Trophoblast cell (in vitro differentiated cells and primary cell): Measurements from ENCODE around the gene KIF23.

Experiments
- DNase-seq, 2 donors: peaks; one replicate each; pipeline ENCODE4 v3.0.0-alpha.2; 2016
- H2AFZ ChIP-seq: 2 replicates; pipeline ENCODE4 v1.6.1; 2013; ENCODE audit warnings: low read length, moderate library complexity, mild to moderate bottlenecking; ENCODE audit not compliant: insufficient read depth, poor library complexity
- H2AK5ac ChIP-seq: 2 replicates; pipeline ENCODE4 v1.6.1; 2013; ENCODE audit warnings: mild to moderate bottlenecking, low read length
- H2BK120ac ChIP-seq: 2 replicates; pipeline ENCODE4 v1.6.1; 2013; ENCODE audit warnings: low read length, mild to moderate bottlenecking, moderate library complexity; ENCODE audit not compliant: insufficient read depth, poor library complexity
- H2BK12ac ChIP-seq: 2 replicates; pipeline ENCODE4 v1.6.1; 2013; ENCODE audit warnings: mild to moderate bottlenecking, low read length, moderate library complexity
- H2BK5ac ChIP-seq: 2 replicates; pipeline ENCODE4 v1.6.1; 2013; ENCODE audit warnings: low read length, low read depth, moderate library complexity, mild to moderate bottlenecking; ENCODE audit not compliant: poor library complexity
- H3K14ac ChIP-seq: 2 replicates; pipeline ENCODE4 v1.6.1; 2013; ENCODE audit warnings: mild to moderate bottlenecking, low read length
- H3K18ac ChIP-seq: 2 replicates; pipeline ENCODE4 v1.6.1; 2013; ENCODE audit warnings: mild to moderate bottlenecking, low read length
- H3K23ac ChIP-seq: 2 replicates; pipeline ENCODE4 v1.6.1; 2013; ENCODE audit warnings: low read length
- H3K27ac ChIP-seq: 2 replicates; pipeline ENCODE4 v1.5.1; 2013; ENCODE audit warnings: low read depth, mild to moderate bottlenecking, inconsistent platforms, low read length, moderate library complexity
- H3K27me3 ChIP-seq: 2 replicates; pipeline ENCODE4 v1.6.1; 2013; ENCODE audit warnings: inconsistent platforms, mild to moderate bottlenecking, low read length, moderate library complexity; ENCODE audit not compliant: insufficient read depth
- H3K36me3 ChIP-seq, 2 experiments: 1 replicate in 1 of 2; 2 replicates in 1 of 2; pipeline ENCODE4 v1.6.1; 2013; ENCODE audit warnings: low read length in 2 of 2, mild to moderate bottlenecking in 2 of 2, moderate library complexity in 1 of 2; ENCODE audit not compliant: insufficient read depth in 2 of 2, control insufficient read depth in 1 of 2
- H3K4ac ChIP-seq: 2 replicates; pipeline ENCODE4 v1.6.1; 2013; ENCODE audit warnings: low read depth, mild to moderate bottlenecking, low read length, moderate library complexity
- H3K4me1 ChIP-seq, 2 experiments: 1 replicate in 1 of 2; 2 replicates in 1 of 2; pipeline ENCODE4 v1.6.1; 2013; ENCODE audit warnings: low read length in 2 of 2, mild to moderate bottlenecking in 2 of 2, moderate library complexity in 1 of 2; ENCODE audit not compliant: insufficient read depth in 2 of 2, control insufficient read depth in 1 of 2
- H3K4me2 ChIP-seq: 2 replicates; pipeline ENCODE4 v1.6.1; 2013; ENCODE audit warnings: inconsistent platforms, mild to moderate bottlenecking, low read length, moderate library complexity
- H3K4me3 ChIP-seq: 2 replicates; pipeline ENCODE4 v1.5.1; 2013; ENCODE audit warnings: mild to moderate bottlenecking, low read depth, low read length, inconsistent platforms
- H3K79me1 ChIP-seq: one replicate; pipeline ENCODE4 v1.6.1; 2013; ENCODE audit warnings: low read length
- H3K79me2 ChIP-seq: 2 replicates; pipeline ENCODE4 v1.6.1; 2013; ENCODE audit warnings: low read length, mild to moderate bottlenecking; ENCODE audit not compliant: control insufficient read depth, insufficient read depth, poor library complexity
- H3K9ac ChIP-seq: 2 replicates; pipeline ENCODE4 v1.6.1; 2013; ENCODE audit warnings: mild to moderate bottlenecking, low read length
- H3K9me3 ChIP-seq: 2 replicates; pipeline ENCODE4 v1.6.1; 2013; ENCODE audit warnings: low read depth, mild to moderate bottlenecking, control low read depth, inconsistent platforms, low read length; ENCODE audit not compliant: insufficient read depth
- H4K12ac ChIP-seq: 2 replicates; pipeline ENCODE4 v1.6.1; 2013; ENCODE audit warnings: low read depth, mild to moderate bottlenecking, low read length, moderate library complexity
- H4K8ac ChIP-seq: 2 replicates; pipeline ENCODE4 v1.6.1; 2013; ENCODE audit warnings: low read depth, mild to moderate bottlenecking, low read length, moderate library complexity
- H4K91ac ChIP-seq: one replicate; pipeline ENCODE4 v1.6.1; 2013; ENCODE audit warnings: low read depth, mild to moderate bottlenecking, low read length, moderate library complexity
- WGBS: extraction: QIAGEN DNeasy Blood & Tissue Kit; methylation state at CpG from one replicate; pipeline ENCODE4 v1.1.7; 2013; ENCODE audit warnings: missing lambda C conversion rate; ENCODE audit not compliant: insufficient read length, insufficient coverage; ENCODE audit errors: extremely low coverage; 5-methylcytosine and 5-hydroxymethylcytosine counted together

KIF23 gene

GRCh38 chr15:69439623-69440022 is 25.5 kb downstream of the KIF23 start:
- Histone ChIP-seq H2AFZ (no peak overlapping the region), H3K4me3 (no peak overlapping the region), H3K27me3 (no peaks in the 10 kb centered on the region), H2BK5ac (no peak overlapping the region), H3K23ac (no peak overlapping the region), H3K27ac (no peak overlapping the region), H2AK5ac (no peak overlapping the region), H3K4ac (no peak overlapping the region), H3K9me3 (peaks cover 3% of the 10 kb centered on the region), H3K18ac (no peak overlapping the region), H2BK12ac (no peak overlapping the region), H4K91ac (no peak overlapping the region), H3K36me3 (peaks cover 29 to 40% of the 10 kb centered on the region in 2 experiments), H3K14ac (no peak overlapping the region), H3K4me1 (no peaks in the 10 kb centered on the region), H3K9ac (no peak overlapping the region), H3K4me2 (no peak overlapping the region), H3K79me1 (no peaks in the 10 kb centered on the region), H4K12ac (no peak overlapping the region), H4K8ac (no peak overlapping the region), H3K79me2 (no peaks in the 10 kb centered on the region), H2BK120ac (no peak overlapping the region)
- no peak for DNase-seq
- WGBS = no CpG with 5 or more reads among the region's 4 CpGs

- H3K36me3 ChIP-seq = peaks cover 24 to 40% of the 10 kb centered on the region in 2 experiments
- no peak overlapping the region for H2BK120ac ChIP-seq
These were observed 29.0 kb downstream of the KIF23 start for GRCh38 chr15:69443032-69443611.

DNA sequence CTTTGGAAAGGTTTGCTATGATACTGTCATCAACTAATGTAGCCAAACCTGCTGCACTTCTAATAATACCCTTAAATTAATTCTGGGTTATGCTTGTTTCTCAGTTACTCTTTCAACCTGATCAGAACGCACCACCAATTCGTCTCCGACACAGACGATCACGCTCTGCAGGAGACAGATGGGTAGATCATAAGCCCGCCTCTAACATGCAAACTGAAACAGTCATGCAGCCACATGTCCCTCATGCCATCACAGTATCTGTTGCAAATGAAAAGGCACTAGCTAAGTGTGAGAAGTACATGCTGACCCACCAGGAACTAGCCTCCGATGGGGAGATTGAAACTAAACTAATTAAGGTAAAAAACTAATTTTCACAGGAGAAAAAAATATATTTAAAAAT is 30.5 kb downstream of the KIF23 start:
- Histone ChIP-seq H3K4me1 (no peaks in the 10 kb centered on the region), H3K27me3 (no peaks in the 10 kb centered on the region), H2BK120ac (no peak overlapping the region), H4K91ac (no peak overlapping the region), H3K9ac (no peak overlapping the region), H2BK5ac (no peak overlapping the region), H2AFZ (no peak overlapping the region), H3K36me3 (peaks cover 17 to 36% of the 10 kb centered on the region in 2 experiments), H3K79me1 (no peaks in the 10 kb centered on the region), H3K4me3 (no peak overlapping the region), H3K4me2 (no peak overlapping the region), H3K23ac (no peak overlapping the region), H3K27ac (no peak overlapping the region), H4K12ac (no peak overlapping the region), H3K18ac (no peak overlapping the region), H2AK5ac (no peak overlapping the region), H2BK12ac (no peak overlapping the region), H3K79me2 (no peaks in the 10 kb centered on the region), H4K8ac (no peak overlapping the region), H3K14ac (no peak overlapping the region), H3K4ac (no peak overlapping the region), H3K9me3 (no peaks in the 10 kb centered on the region)
- WGBS = no CpG with 5 or more reads among the region's 7 CpGs
- DNase-seq = no peak

More at GRCh38 chr15:69443032-69443611, 29.0 kb downstream of the KIF23 start:
- Histone ChIP-seq H3K9me3 (no peaks in the 10 kb centered on the region), H4K8ac (no peak overlapping the region), H3K4ac (no peak overlapping the region), H3K4me3 (no peak overlapping the region), H3K18ac (no peak overlapping the region), H3K27me3 (no peaks in the 10 kb centered on the region), H3K27ac (no peak overlapping the region), H3K14ac (no peak overlapping the region), H2AK5ac (no peak overlapping the region), H2BK12ac (no peak overlapping the region), H4K91ac (no peak overlapping the region), H2BK5ac (no peak overlapping the region), H3K79me1 (no peaks in the 10 kb centered on the region), H2AFZ (no peak overlapping the region), H3K79me2 (no peaks in the 10 kb centered on the region), H4K12ac (no peak overlapping the region), H3K23ac (no peak overlapping the region), H3K4me2 (no peak overlapping the region), H3K4me1 (no peaks in the 10 kb centered on the region), H3K9ac (no peak overlapping the region)
- whole genome bisulfite sequencing = no CpG with 5 or more reads among the region's 5 CpGs
- no peak for DNase-seq

DNA sequence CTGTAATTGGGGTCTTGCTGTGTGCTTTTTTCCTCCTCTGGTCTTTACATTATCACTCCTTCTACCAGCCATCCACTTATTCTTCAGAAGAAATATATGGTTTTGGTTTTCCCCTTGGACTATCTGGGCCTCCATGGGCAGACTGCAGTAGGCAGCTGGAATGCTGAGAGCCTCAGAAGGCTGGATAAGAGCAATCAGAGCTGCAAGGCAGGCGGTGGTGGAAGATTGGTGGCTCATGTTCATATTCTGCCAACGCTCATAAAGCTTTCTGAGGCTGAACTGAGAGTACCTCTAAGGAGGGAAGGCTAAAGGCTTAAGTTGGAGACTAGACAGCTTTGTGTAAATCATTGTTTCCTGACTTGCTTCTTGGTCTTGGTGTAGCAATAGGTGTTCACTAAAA is 32.8 kb downstream of the KIF23 start:
- H3K9ac ChIP-seq = no peak overlapping the region
- H3K79me1 ChIP-seq = no peaks in the 10 kb centered on the region
- no peak overlapping the region for H2AFZ ChIP-seq
- H3K14ac ChIP-seq = no peak overlapping the region
- no peaks in the 10 kb centered on the region for H3K9me3 ChIP-seq
- no peak overlapping the region for H3K4me3 ChIP-seq
- H4K12ac ChIP-seq = no peak overlapping the region
- H2BK5ac ChIP-seq = no peak overlapping the region
- no peak overlapping the region for H3K4me2 ChIP-seq
- H3K79me2 ChIP-seq = no peaks in the 10 kb centered on the region
- peaks cover 9 to 23% of the 10 kb centered on the region in 2 experiments for H3K36me3 ChIP-seq
- H3K27ac ChIP-seq = no peak overlapping the region
- H4K91ac ChIP-seq = no peak overlapping the region
- H4K8ac ChIP-seq = no peak overlapping the region
- no peak for DNase-seq
- H3K4me1 ChIP-seq = peaks cover 0 to under 1% of the 10 kb centered on the region in 2 experiments
- H3K18ac ChIP-seq = no peak overlapping the region
- H2AK5ac ChIP-seq = no peak overlapping the region
- no peak overlapping the region for H2BK12ac ChIP-seq
- H3K4ac ChIP-seq = no peak overlapping the region
- no peak overlapping the region for H2BK120ac ChIP-seq
- no peak overlapping the region for H3K23ac ChIP-seq
- H3K27me3 ChIP-seq = no peaks in the 10 kb centered on the region
- no CpG with 5 or more reads among the region's 2 CpGs for WGBS
